Activated T-helper 2 cell treated with anti-CD3 and anti-CD28 coated beads, Interferon-gamma antibody, Interleukin-2, Interleukin-4, amounts not matched to agents 10 μg/mL and 5 μg/mL and 100 μg/mL, durations not matched to agents 14 hours and 24 hours and 36 hours (primary cell): ENCODE measurements around the gene ROPN1. TPM values are rescaled to one million over a fixed set of nuclear protein-coding genes. Genes with fewer than 3 reads are reported as not detected.

ENCODE experiments used
- DNase-seq: peaks from one replicate; pipeline ENCODE4 v3.0.0; 2021; ENCODE audit warnings: low spot score
- H3K27ac Mint-ChIP-seq: one replicate; pipeline ENCODE4 v1.8.0; 2021; ENCODE audit warnings: mixed read lengths
- H3K27me3 Mint-ChIP-seq: one replicate; pipeline ENCODE4 v1.8.0; 2021; ENCODE audit warnings: low read depth, mixed read lengths
- H3K36me3 Mint-ChIP-seq: one replicate; pipeline ENCODE4 v1.8.0; 2021; ENCODE audit warnings: low read depth, mixed read lengths
- H3K4me1 Mint-ChIP-seq: one replicate; pipeline ENCODE4 v1.8.0; 2021; ENCODE audit warnings: low read depth, mixed read lengths
- H3K4me3 Mint-ChIP-seq: one replicate; pipeline ENCODE4 v1.8.0; 2021; ENCODE audit warnings: low read depth, mild to moderate bottlenecking, moderate library complexity, mixed read lengths
- H3K9me3 Mint-ChIP-seq: one replicate; pipeline ENCODE4 v1.8.0; 2021; ENCODE audit warnings: mixed read lengths
- intact Hi-C: fragments of 100-400 bp; cut with micrococcal nuclease; formaldehyde crosslinking; loops from one replicate; pipeline ENCODE4 v1.15.1; 2023
- total RNA-seq: library from RNA; stranded (reverse); gene quantifications from 2 replicates; pipeline ENCODE4 v1.2.3, GENCODE V29; 2022

ROPN1 gene
- total RNA-seq, 1 donor from 2014 or later: not detected

DNA sequence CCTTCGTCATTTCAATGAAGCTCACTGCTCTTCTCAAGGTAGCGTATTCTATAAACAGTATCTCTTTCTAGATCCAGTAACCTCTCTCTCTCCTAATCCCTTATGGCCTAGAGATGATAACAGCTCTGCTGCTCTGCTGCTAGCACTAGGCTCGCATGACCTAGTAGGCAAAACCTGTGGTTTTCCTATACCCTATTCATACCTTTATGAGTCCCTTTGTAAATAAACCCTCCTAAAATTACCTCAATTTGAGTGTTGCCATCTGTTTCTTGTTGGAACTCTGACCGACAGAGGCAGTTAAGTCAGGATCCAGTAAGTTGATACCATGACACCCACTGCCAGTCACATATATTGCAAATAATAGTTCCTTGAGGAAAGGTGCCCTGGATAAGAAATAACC lies 38.2 kb downstream of the ROPN1 start:
- no peak overlapping the region for H3K27ac Mint-ChIP-seq
- intact Hi-C loops: no loop called here

DNA sequence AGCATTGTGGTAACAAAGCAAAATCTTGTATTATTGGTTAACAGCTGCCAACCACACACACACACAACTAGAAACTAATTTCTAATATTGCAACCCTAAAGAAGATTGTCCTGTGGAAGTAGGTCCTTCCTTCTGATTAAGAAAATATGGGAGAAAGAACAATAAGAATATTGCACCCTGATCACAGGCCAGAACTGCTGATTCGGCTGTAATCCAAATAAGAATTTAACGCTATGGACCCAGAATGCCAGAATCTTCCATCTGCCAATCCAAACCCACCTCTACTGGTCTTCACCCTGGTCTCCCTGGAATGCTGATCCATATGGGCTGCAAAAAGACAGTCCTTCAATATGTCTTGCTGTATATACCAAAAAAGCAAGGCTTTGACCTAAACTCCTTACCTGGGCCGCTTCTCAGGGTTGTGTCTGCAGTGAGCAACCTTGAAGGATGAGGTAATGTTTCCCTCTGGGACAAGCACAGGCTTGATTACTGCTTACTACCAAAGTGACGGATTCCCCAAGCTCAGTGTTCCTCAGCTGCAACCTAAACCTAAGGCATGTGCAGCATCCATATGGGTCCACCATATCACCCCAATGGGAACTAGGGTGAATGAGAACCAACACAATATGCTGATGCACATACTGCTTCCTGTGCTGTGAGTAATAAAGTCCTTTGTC lies 38.9 kb downstream of the ROPN1 start:
- peaks cover 50% of the 10 kb centered on the region for H3K36me3 Mint-ChIP-seq

More for the DNA sequence above, 38.2 kb downstream of the ROPN1 start:
- no peaks in the 10 kb centered on the region for H3K27me3 Mint-ChIP-seq
- peaks cover 12% of the 10 kb centered on the region for H3K4me1 Mint-ChIP-seq
- peaks cover 44% of the 10 kb centered on the region for H3K36me3 Mint-ChIP-seq
- no peaks in the 10 kb centered on the region for H3K9me3 Mint-ChIP-seq
- H3K4me3 Mint-ChIP-seq: no peak overlapping the region
- no peak for DNase-seq

DNA sequence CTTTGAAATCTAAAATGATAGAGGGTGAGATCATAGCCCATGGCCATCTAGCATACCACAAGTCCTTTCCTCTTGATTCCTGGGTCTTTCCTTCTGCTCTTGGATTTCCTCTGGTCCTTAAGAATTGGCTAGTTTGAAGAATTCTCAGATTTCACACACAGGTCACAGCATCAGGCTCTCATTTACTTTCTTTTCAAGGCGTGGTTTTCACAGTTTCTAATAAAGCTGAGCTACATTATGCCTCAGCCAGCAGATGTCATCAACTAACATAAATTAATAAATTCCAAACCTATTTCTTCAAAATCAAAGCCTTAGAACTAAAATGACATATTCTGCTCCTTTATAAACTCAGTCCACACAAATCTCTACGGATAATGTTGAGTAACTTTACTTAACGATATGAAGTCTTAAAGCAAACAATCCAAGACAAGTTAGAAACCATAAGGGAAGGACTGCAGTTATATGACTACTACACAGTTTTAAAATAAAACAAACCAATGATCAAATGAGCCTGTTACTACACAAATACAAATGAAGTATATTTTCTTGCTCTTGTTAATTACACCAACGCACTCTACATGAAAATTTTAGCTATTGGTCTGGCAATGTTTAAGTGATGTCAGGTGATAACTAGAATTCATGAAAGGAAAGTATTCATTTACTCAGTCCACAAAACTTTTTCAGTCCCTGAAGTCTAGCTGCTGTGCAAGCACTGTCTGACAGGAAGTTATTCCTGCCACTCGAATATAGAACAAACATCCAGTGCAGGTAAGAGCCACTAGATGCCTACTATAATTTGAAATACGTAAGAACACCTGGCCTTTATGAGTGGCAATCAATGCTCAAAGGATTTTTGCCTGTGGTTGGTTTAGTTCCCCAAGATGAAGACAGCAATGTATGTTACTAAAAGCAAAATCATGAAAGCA lies 40.1 kb downstream of the ROPN1 start:
- Mint-ChIP-seq H3K4me1 (no peaks in the 10 kb centered on the region), H3K4me3 (no peak overlapping the region), H3K9me3 (no peaks in the 10 kb centered on the region), H3K36me3 (peaks cover 53% of the 10 kb centered on the region), H3K27me3 (no peaks in the 10 kb centered on the region), H3K27ac (no peak overlapping the region)
- intact Hi-C loops: no loop called here
- DNase-seq: no peak

More for the DNA sequence above, 38.9 kb downstream of the ROPN1 start:
- no peak overlapping the region for H3K4me3 Mint-ChIP-seq
- H3K27me3 Mint-ChIP-seq: no peaks in the 10 kb centered on the region
- H3K9me3 Mint-ChIP-seq: no peaks in the 10 kb centered on the region
- H3K27ac Mint-ChIP-seq: no peak overlapping the region
- peaks cover 5% of the 10 kb centered on the region for H3K4me1 Mint-ChIP-seq
- no peak for DNase-seq
- intact Hi-C loops: no loop called here

DNA sequence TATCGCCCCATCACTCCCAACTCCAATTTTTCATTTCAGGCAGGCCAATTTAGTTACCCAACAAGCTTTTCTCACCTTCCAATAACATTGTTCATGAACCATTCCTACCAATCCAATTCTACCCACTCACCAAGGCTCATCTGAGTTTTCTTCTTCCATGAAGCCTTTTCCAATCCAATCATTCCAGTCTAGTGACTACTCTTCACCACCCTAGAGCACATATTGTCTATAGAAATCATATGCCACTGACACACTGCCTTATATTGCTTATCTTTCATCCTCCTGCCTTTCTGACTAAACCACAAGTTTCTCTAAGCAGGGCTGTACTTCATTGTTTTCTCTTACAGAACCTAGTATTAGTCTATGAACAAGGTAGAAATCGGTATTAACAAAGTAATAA lies 42.3 kb downstream of the ROPN1 start:
- Mint-ChIP-seq H3K27ac (no peak overlapping the region), H3K9me3 (no peaks in the 10 kb centered on the region), H3K4me1 (no peaks in the 10 kb centered on the region), H3K27me3 (no peaks in the 10 kb centered on the region), H3K36me3 (peaks cover 58% of the 10 kb centered on the region), H3K4me3 (no peak overlapping the region)
- intact Hi-C loops: no loop called here
- DNase-seq: no peak

DNA sequence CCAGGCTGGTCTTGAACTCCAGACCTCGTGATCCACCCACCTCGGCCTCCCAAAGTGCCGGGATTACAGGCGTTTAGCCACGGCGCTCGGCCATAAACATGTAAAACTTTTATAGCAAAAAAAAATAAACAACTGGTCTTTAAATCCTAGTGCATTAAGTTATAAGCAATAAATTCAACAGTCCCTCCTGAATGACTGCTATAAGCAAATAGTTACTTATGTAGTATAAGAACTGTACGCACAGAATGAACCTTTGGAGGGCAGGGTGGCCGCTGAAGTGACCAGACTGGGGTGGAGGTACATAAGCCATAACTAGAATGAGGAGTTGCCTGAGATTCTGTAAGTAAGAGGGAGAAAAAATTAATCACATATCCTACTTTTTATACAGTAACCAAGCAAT lies 43.5 kb downstream of the ROPN1 start:
- intact Hi-C loops: no loop called here
- DNase-seq: no peak
- Mint-ChIP-seq H3K36me3 (peaks cover 62% of the 10 kb centered on the region), H3K4me3 (no peak overlapping the region), H3K27me3 (no peaks in the 10 kb centered on the region), H3K4me1 (no peaks in the 10 kb centered on the region), H3K9me3 (no peaks in the 10 kb centered on the region), H3K27ac (no peak overlapping the region)

DNA sequence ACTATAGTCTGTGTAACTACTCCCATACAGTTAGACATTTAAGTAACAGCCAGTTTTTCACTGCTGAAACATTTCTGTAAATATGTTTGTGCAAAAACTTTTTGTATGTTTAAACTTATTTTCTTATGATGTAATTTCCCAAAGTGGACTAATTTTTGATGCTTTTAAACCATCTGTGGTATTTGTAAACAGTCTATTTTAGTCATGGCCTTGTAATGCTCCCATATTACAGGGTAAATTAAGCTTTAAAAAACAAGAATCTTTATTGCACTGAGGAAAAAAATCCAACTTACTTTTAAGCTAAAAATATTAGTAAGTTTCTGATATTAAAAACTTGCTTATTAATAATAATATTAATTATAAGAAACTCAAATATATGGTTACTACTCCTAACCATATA lies 44.4 kb downstream of the ROPN1 start:
- H3K4me1 Mint-ChIP-seq: no peaks in the 10 kb centered on the region
- H3K27ac Mint-ChIP-seq: no peak overlapping the region
- no peaks in the 10 kb centered on the region for H3K9me3 Mint-ChIP-seq
- intact Hi-C loops: no loop called here
- DNase-seq: no peak
- H3K36me3 Mint-ChIP-seq: peaks cover 57% of the 10 kb centered on the region
- no peaks in the 10 kb centered on the region for H3K27me3 Mint-ChIP-seq
- no peak overlapping the region for H3K4me3 Mint-ChIP-seq

DNA sequence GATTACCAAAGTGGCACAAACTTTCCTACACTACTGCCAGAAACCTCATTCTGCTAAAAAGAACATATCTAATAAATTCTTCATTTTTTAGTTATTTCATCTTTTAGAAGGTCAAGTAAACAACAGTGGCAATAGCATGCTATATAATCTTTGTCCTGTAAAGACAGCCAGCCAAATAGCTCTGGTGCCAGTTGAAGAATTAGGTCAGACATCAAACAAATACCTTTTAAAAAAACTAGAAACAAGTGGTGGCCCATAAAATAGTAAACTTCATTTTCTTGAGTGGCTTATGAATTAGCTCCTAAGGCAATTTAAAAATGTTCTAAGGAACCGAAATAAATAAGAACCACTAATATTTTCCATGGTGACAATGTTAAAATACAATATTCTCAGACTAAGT lies 50.4 kb downstream of the ROPN1 start:
- Mint-ChIP-seq H3K27me3 (no peaks in the 10 kb centered on the region), H3K36me3 (peaks cover 58% of the 10 kb centered on the region)
- intact Hi-C loops: no loop called here

DNA sequence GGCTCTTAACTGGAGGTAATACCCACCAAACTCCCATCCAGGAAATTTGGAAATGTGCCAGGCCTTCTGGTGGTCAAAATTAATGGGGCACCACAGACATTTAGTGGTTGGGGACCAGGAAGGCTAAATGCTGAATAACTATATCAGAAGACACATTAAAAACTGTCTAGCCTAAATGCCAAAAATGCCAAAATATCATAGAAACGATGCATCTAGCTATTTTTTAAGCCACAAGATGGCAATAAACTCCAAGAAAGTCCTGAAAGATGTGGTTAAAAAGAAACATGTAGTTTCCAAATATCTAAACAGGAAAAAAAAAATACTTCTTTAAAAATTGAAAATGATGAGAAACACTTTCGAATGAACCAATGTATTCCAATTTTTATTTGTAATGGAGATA lies 50.8 kb downstream of the ROPN1 start:
- Mint-ChIP-seq H3K27me3 (no peaks in the 10 kb centered on the region), H3K4me3 (no peak overlapping the region), H3K27ac (no peak overlapping the region), H3K36me3 (peaks cover 55% of the 10 kb centered on the region), H3K9me3 (no peaks in the 10 kb centered on the region), H3K4me1 (no peaks in the 10 kb centered on the region)
- intact Hi-C loops: no loop called here
- DNase-seq: no peak

More for the DNA sequence above, 50.4 kb downstream of the ROPN1 start:
- Mint-ChIP-seq H3K27ac (no peak overlapping the region), H3K4me1 (no peaks in the 10 kb centered on the region), H3K9me3 (no peaks in the 10 kb centered on the region), H3K4me3 (no peak overlapping the region)
- DNase-seq: no peak

DNA sequence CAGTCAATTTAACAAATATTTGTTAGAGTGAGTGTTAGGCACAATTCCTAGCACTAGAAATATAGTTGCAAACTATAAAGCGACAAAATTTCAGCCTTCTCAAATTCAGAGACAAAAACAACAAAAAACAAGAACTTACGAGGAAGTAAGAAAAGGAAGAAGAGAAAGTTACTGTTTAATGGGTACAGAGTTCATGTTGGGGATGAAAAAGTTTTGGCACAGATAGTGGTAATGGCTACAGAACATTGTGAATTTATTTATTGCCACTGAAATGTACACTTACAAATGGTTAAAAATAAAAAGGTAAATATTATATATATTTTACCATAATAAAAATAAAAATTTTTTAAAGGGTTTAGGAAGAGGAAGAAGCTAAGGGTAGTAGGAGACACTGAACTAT lies 52.2 kb downstream of the ROPN1 start:
- DNase-seq: no peak
- H3K36me3 Mint-ChIP-seq: peaks cover 50% of the 10 kb centered on the region
- no peaks in the 10 kb centered on the region for H3K9me3 Mint-ChIP-seq
- intact Hi-C loops: no loop called here
- H3K4me1 Mint-ChIP-seq: no peaks in the 10 kb centered on the region
- no peaks in the 10 kb centered on the region for H3K27me3 Mint-ChIP-seq
- H3K4me3 Mint-ChIP-seq: no peak overlapping the region
- no peak overlapping the region for H3K27ac Mint-ChIP-seq

DNA sequence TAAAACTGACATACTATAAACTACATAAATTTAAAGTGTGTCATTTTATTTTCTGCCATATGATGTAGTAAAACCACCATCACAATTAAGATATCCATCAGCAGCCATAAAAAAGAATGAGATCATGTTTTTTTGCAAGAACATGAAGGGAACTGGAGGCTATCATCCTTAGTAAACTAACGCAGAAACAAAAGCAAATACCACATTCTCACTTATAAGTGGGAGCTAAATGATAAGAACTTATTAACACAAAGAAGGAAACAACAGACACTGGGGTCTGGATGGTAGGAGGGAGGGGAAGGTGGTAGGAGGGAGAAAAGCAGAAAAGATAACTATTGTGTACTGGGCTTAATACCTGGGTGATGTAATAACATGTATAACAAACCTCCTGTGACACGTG lies 55.5 kb downstream of the ROPN1 start:
- H3K4me1 Mint-ChIP-seq: no peaks in the 10 kb centered on the region
- DNase-seq: no peak
- H3K4me3 Mint-ChIP-seq: no peak overlapping the region
- H3K36me3 Mint-ChIP-seq: peaks cover 50% of the 10 kb centered on the region
- intact Hi-C loops: no loop called here
- no peaks in the 10 kb centered on the region for H3K9me3 Mint-ChIP-seq
- H3K27ac Mint-ChIP-seq: peak overlapping the region; percentile 6
- no peaks in the 10 kb centered on the region for H3K27me3 Mint-ChIP-seq

DNA sequence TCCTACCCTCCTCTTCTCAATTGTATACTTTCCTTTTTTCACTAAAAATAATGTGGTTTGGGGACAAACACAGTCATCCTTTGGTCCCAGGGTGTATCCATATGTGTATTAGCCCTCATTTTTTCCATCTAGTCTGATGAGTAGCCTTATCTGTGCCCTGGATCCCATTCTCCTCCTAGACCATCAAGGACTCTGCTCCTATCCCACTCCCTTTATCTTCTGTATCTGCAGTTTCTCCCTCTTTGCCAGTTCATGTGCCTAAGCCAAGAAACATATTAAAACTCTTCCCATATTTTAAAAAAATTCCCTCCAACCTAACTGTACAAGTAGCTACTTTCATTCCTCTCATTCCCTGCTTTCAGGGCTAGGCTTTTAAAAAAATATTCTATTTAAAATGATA lies 56.1 kb downstream of the ROPN1 start:
- H3K9me3 Mint-ChIP-seq: no peaks in the 10 kb centered on the region
- H3K27me3 Mint-ChIP-seq: no peaks in the 10 kb centered on the region
- H3K4me1 Mint-ChIP-seq: no peaks in the 10 kb centered on the region
- H3K27ac Mint-ChIP-seq: no peak overlapping the region
- H3K4me3 Mint-ChIP-seq: no peak overlapping the region
- no peak for DNase-seq
- H3K36me3 Mint-ChIP-seq: peaks cover 49% of the 10 kb centered on the region
- intact Hi-C loops: no loop called here

DNA sequence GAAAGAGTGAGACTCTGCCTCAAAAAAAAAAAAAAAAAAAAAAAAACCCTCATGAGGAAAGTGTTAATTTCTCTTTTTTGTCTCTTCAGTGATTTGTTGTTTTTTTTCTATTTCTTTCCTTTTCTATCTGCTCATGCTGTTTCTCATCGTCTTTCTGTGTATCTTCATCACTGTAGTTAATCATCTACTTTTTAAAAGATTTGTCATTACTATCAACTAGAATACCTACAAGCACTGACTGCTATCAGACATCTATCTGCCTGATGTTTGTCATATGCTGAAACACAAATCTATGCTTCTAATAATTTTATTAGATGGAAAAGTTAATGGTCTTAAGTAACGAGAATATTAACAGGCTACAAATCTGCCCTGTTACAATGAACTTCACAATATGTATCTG lies 57.7 kb downstream of the ROPN1 start:
- H3K36me3 Mint-ChIP-seq: peaks cover 45% of the 10 kb centered on the region
- no peak overlapping the region for H3K4me3 Mint-ChIP-seq
- intact Hi-C loops: no loop called here
- H3K4me1 Mint-ChIP-seq: no peaks in the 10 kb centered on the region
- no peaks in the 10 kb centered on the region for H3K9me3 Mint-ChIP-seq
- no peak for DNase-seq
- H3K27ac Mint-ChIP-seq: no peak overlapping the region
- H3K27me3 Mint-ChIP-seq: no peaks in the 10 kb centered on the region

DNA sequence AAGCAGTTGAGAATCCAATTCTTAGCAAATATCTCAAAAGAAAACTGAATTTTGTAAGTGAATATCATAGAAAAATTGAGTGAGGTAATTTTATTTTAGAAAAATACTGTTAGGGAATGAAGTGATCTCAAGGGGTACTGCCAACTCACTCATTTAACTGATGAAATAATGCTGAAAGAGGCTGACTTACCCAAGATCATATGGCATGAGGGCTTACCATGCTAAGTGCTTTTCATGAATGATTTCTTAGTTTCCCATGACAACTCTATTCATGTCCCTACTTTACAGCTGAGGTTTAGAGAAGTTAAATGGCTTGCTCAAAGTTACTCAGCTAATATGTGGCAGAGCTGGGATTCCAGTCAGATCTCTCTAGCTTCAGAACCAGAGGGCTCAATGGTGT lies 61.5 kb downstream of the ROPN1 start:
- no peak for DNase-seq
- intact Hi-C loops: no loop called here
- Mint-ChIP-seq H3K4me1 (no peaks in the 10 kb centered on the region), H3K36me3 (peaks cover 46% of the 10 kb centered on the region), H3K9me3 (no peaks in the 10 kb centered on the region), H3K4me3 (no peak overlapping the region), H3K27ac (no peak overlapping the region), H3K27me3 (no peaks in the 10 kb centered on the region)
